Activated CD8-positive, alpha-beta T cell treated with anti-CD3 and anti-CD28 coated beads for 36 hours (primary cell): ENCODE results near the gene ATXN7. TPM values are rescaled to one million over a fixed set of nuclear protein-coding genes. Genes with fewer than 3 reads are reported as not detected.

Experiments used
- ATAC-seq: fragments of 200-7000 bp; cut with Tn5 transposase; one replicate; pipeline ENCODE4 v1.10.0; 2021; ENCODE audit warnings: mild to moderate bottlenecking, moderate library complexity
- CTCF ChIA-PET: fragments of 350-600 bp; sonication (Branson Sonifier 250); formaldehyde crosslinking; loops from one replicate; lab custom pipeline; 2021; ENCODE audit warnings: antibody characterized with exemption; lab: Charles Lee
- POLR2A ChIA-PET: fragments of 350-600 bp; sonication (Branson Sonifier 250); formaldehyde crosslinking; loops from one replicate; lab custom pipeline; 2021; ENCODE audit warnings: antibody characterized with exemption; lab: Charles Lee
- DNase-seq: peaks from one replicate; pipeline ENCODE4 v3.0.0-alpha.2; 2020
- H3K27ac Mint-ChIP-seq: one replicate; pipeline ENCODE4 v1.8.0; 2021; ENCODE audit warnings: mild to moderate bottlenecking, mixed read lengths
- H3K27me3 Mint-ChIP-seq: one replicate; pipeline ENCODE4 v1.8.0; 2021; ENCODE audit warnings: mixed read lengths
- H3K36me3 Mint-ChIP-seq: one replicate; pipeline ENCODE4 v1.8.0; 2021; ENCODE audit warnings: low read depth, mixed read lengths
- H3K4me1 Mint-ChIP-seq: one replicate; pipeline ENCODE4 v1.8.0; 2021; ENCODE audit warnings: low read depth, mixed read lengths
- H3K4me3 Mint-ChIP-seq: one replicate; pipeline ENCODE4 v1.8.0; 2021; ENCODE audit warnings: mild to moderate bottlenecking, moderate library complexity, mixed read lengths
- H3K9me3 Mint-ChIP-seq: one replicate; pipeline ENCODE4 v1.8.0; 2021; ENCODE audit warnings: mixed read lengths
- intact Hi-C: fragments of 100-400 bp; cut with micrococcal nuclease; formaldehyde crosslinking; loops from one replicate; pipeline ENCODE4 v1.10.0; 2022
- total RNA-seq, 2 experiments: library from RNA; stranded (reverse); gene quantifications; one replicate each; pipeline ENCODE4 v1.2.3, GENCODE V29; 2021
- TF ChIP-seq, protein P1 (sequence below): fragments of 200-600 bp; IDR thresholded peaks from one replicate; pipeline ENCODE4 v1.8.0; 2022; ENCODE audit warnings: antibody characterized with exemption, mild to moderate bottlenecking

The ATXN7 gene
- total RNA-seq, 2 experiments from 2014 or later: 22.5 to 25.9 TPM

- H3K9me3 Mint-ChIP-seq: peaks cover 2% of the 10 kb centered on the region
- ChIA-PET CTCF (no interaction called here), POLR2A (no interaction called here)
- DNase-seq (no peak), ATAC-seq (no peak)
- peak overlapping the region; percentile 75 for H3K27ac Mint-ChIP-seq
- peaks cover 29% of the 10 kb centered on the region for H3K36me3 Mint-ChIP-seq
- H3K4me3 Mint-ChIP-seq: no peak overlapping the region
- H3K4me1 Mint-ChIP-seq: peaks cover 49% of the 10 kb centered on the region
- intact Hi-C loops: no loop called here
- TF ChIP-seq, protein P1, sequence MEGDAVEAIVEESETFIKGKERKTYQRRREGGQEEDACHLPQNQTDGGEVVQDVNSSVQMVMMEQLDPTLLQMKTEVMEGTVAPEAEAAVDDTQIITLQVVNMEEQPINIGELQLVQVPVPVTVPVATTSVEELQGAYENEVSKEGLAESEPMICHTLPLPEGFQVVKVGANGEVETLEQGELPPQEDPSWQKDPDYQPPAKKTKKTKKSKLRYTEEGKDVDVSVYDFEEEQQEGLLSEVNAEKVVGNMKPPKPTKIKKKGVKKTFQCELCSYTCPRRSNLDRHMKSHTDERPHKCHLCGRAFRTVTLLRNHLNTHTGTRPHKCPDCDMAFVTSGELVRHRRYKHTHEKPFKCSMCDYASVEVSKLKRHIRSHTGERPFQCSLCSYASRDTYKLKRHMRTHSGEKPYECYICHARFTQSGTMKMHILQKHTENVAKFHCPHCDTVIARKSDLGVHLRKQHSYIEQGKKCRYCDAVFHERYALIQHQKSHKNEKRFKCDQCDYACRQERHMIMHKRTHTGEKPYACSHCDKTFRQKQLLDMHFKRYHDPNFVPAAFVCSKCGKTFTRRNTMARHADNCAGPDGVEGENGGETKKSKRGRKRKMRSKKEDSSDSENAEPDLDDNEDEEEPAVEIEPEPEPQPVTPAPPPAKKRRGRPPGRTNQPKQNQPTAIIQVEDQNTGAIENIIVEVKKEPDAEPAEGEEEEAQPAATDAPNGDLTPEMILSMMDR: no peak
- H3K27me3 Mint-ChIP-seq: no peaks in the 10 kb centered on the region
These were observed 32.8 kb downstream of the ATXN7 start for GRCh38 chr3:63896332-63897030.

DNA sequence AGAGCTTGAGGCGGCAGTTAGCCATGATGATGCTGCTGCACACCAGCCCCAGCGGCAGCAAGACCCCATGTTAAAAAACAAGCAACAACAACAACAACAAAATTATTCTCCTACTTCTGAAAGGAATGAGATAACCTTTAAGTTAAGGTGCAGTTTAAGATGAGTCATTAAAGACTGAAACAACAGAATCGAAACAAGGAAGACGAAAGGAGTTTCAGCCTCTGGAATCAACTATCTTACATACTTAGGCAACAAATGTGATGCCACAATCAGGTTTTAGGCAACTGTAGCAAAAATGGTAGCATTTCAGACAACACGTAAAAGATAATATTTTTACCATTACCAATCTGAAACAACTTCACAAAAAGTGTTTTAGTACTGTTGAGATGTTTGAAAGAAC, 36.3 kb downstream of the ATXN7 start:
- peak; percentile 37 for ATAC-seq
- Mint-ChIP-seq H3K36me3 (peaks cover 40% of the 10 kb centered on the region), H3K4me1 (peaks cover 33% of the 10 kb centered on the region), H3K9me3 (peaks cover 2% of the 10 kb centered on the region), H3K27ac (peak overlapping the region; percentile 49), H3K27me3 (no peaks in the 10 kb centered on the region), H3K4me3 (no peak overlapping the region)
- CTCF ChIA-PET: no interaction called here
- intact Hi-C loops: no loop called here
- POLR2A ChIA-PET: interaction anchor here (1.0 kb wide), 1 partner anchor 37 kb away, joined by 4 read pairs; the partner anchor contains the start of genes ATXN7 and THOC7
- no peak for DNase-seq
- TF ChIP-seq, protein P1: no peak

DNA sequence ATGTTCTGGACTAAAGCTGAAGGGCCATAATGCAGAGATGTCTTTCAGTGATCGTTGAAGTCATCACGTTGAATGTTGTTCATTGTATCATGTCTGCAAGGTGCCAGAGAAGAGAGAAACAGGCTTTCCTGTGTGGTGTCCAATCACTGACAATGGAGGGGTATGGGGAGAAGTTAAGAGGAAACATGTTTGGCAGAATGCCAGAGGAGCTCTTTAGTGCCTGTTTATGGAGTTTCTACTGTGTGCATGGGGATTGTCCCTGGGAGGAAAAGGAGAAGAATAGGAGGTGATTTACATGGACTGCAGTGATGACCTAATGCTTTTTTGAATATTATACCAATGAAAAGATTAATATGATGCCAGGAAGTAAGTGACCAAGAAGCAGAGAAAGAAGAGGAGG, 36.8 kb downstream of the ATXN7 start:
- ChIA-PET CTCF (no interaction called here), POLR2A (interaction anchor here (1.0 kb wide), 1 partner anchor 37 kb away, joined by 4 read pairs; the partner anchor contains the start of genes ATXN7 and THOC7)
- Mint-ChIP-seq H3K9me3 (peaks cover 2% of the 10 kb centered on the region), H3K36me3 (peaks cover 40% of the 10 kb centered on the region), H3K4me3 (no peak overlapping the region), H3K4me1 (peaks cover 29% of the 10 kb centered on the region), H3K27me3 (no peaks in the 10 kb centered on the region), H3K27ac (peak overlapping the region; percentile 49)
- TF ChIP-seq, protein P1: no peak
- no peak for ATAC-seq
- DNase-seq: no peak
- intact Hi-C loops: no loop called here

DNA sequence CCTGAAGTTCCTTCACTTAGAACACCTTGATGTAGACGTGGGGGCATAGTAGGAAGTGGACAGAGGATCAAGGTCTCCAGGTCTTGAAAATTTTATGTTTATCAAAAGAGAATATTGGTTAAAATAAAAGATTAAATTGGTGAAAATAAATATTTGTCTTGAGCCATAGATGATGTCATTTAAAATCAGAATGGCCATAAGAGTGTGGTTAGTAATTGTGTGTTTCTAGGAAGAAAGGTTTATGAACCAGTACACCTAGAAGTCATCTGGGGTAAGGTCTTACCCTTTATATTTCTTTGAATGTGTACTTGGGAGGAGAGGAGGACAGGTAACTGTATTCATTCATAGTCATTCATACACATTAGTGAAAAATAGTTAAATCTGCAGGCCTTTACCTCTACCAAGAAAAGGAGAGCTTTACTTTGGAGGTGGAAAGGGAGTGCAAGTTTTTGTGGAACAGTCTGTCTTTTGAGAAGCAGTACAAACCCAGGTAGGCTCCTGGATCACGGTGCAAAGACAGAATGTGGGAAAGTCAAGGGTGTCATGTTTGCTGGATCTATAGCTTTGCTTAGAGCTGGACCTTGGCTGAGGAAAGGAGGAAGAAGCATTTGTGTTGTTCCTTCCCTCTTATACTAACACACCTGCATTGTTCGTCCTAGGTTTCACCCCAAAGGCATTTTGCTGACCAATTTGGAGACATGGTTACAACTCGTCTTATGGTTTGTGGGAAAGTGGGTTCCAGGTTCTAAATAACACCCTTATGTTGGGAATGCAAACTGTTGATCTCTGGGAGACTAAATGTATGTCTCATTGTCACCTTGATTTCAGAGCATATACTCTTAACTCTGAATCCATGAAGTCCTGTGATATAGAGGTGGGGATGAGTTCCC, 42.3 kb downstream of the ATXN7 start:
- intact Hi-C loops: no loop called here
- no peak for DNase-seq
- Mint-ChIP-seq H3K27ac (no peak overlapping the region), H3K36me3 (peaks cover 19% of the 10 kb centered on the region), H3K27me3 (no peaks in the 10 kb centered on the region), H3K4me3 (no peak overlapping the region), H3K9me3 (peaks cover 2% of the 10 kb centered on the region), H3K4me1 (peaks cover 7% of the 10 kb centered on the region)
- CTCF ChIA-PET: no interaction called here
- no peak for ATAC-seq
- POLR2A ChIA-PET: interaction anchor here (0.6 to 1.0 kb wide), 2 partner anchors 57 to 78 kb away, joined by 3 read pairs; no protein-coding TSS in a partner anchor
- TF ChIP-seq, protein P1: no peak
